Measurements from ENCODE around the gene ITGB3.

Gene ITGB3

DNA sequence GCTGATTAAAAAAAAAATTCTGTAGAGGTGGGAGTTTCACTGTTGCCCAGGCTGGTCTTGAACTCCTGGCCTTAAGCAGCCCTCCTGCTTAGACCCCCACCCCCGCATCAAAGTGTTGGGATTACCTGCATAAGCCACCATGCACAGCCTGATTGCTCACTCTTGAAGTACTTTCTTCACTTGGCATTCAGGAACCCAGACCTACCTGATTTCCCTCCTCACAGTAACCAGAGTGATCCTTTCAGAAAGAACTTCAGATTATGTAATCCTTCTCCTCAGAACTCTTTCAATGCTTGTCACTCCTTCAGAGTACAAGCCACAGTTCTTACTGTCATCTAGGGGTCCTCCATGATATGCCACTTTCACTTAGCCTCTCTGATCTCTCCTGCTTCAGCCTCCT is 71.5 kb downstream of the ITGB3 start:
- DNase-seq (ENCODE audit: low read depth in 2 of 3, low spot score in 2 of 3): no peak

DNA sequence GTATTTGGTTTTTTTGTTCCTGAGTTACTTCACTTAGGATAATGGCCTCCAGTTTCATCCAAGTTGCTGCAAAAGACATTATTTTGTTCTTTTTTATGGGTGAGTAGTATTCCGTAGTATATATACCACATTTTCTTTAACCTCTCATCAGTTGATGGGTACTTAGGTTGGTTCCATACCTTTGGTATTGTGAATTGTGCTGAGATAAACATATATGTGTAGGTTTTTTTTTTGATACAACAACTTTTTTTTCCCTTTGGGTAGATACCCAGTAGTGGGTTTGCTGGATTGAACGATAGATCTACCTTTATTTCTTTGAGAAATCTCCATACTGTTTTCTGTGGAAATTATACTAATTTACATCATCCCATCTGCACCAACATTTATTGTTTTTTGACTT is 76.9 kb downstream of the ITGB3 start:
- no peak for DNase-seq (ENCODE audit: low read depth in 2 of 3, low spot score in 2 of 3)

DNA sequence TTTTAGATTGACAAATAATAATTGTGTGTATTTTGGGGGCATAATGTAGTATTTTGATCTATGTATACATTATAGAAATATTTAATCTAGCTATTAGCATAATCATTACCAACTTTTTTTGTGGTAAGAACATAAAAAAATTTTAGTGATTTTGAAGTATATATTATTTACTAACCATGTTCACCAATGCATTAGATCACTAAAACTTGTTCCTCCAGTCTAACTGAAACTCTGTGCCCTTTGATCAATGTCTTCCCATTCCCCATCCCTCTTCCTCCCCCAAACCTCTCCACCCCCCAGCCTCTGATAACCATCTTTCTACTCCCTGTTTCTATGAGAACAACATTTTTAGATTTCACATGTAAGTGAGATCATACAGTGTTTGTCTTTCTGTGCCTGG is 78.7 kb downstream of the ITGB3 start:
- DNase-seq (ENCODE audit: low read depth in 2 of 3, low spot score in 2 of 3): no peak

DNA sequence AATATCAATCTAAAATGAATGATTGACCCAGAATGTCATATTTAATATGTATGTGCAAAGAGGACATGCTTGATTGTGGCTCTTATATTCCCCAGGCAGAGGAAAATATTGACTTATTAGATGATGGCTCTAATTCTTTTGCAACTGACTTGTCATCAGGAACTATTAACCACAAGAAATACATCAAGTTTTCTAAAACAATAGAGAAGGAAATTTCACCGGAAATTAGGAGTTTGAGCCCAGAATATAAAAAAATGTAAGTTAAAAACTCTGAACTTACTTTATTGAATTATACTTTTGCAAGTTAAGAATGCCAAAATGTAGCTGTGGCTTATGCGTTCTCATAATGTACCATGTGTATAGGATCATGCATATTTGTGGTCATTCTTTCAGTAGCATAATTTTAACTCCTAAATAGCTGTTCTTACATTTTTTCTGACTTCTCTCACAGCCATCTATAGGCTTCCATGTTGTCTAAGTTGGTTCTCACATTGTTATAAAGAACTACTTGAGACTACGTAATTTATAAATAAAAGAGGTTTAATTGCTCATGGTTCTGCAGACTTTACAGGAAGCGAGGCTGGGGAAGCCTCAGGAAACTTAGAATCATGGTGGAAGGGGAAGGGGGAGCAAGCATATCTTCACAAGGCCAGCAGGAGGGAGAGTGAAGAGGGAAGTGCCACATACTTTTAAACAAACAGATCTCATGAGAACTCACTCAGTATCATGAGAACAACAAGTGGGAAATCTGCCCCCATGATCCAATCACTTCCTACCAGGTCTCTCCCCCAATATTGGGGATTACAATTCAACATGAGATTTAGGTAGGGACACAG is 81.7 kb downstream of the ITGB3 start:
- no peak for DNase-seq (ENCODE audit: low read depth in 2 of 3, low spot score in 2 of 3)

DNA sequence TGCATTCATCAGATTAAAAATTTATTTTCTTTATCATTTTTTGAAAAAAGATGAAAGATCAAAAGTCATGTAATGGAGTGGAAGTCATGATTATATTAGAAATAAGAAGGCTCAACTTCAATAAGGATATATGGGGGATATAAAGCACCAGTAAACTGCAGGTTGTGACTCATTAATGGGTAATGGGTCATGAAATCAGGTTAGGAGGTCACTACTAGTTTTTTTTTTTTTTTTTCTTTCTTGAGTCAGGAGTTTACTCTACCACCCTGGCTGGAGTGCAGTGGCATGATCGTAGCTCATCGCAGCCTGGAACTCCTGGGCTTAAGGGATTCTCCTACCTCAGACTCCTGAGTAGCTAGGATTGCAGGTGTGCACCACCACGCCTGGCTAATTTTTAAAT is 84.4 kb downstream of the ITGB3 start:
- DNase-seq (ENCODE audit: low read depth in 2 of 3, low spot score in 2 of 3): no peak

DNA sequence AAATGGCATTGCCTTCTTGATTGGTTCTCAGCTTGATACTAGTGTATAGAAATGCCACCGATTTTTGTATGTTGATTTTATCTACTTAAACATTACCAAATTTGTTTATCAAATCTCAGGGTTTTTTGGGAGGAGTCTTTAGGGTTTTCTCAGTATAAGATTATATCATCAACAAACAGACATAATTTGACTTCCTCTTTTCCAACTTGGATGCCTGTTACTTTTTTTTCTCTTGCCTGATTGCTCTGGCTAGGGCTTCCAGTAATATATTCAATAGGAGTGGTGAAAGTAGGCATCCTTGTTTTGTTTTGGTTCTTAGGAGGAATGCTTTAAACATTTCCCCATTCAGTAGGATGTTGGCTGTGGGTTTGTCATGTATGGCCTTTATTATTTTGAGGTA is 99.2 kb downstream of the ITGB3 start:
- DNase-seq (ENCODE audit: low read depth in 2 of 3, low spot score in 2 of 3): no peak

DNA sequence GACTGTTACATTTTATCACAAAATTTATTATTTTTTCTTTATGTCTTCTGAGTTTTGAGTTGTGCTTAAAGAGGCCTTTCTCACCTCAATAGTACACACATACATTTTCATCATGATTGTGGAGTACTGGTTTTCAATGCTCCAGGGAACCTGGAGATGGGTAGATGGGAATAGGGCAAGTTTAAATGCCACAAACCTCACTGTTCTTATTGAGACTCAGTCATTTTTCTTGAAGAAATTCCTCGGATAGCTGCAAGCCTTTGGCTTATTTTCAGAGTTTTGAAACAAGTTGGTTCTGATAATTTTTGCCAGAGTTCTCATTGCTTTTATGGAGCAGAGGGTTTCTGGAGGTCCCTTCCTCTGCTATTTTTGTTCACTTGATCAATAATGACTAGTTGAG is 105.0 kb downstream of the ITGB3 start:
- DNase-seq (ENCODE audit: low read depth in 2 of 3, low spot score in 2 of 3): no peak
